BE2C (cell line): ENCODE data around the gene IL1RAPL2.

Experiments
- DNase-seq: peaks from one replicate; pipeline ENCODE4 v3.0.0-alpha.2; 2020
- H3K27me3 ChIP-seq: fragments of 250-450 bp; sonication (Bioruptor Pico); 2 replicates; pipeline ENCODE4 v1.5.1; 2020; ENCODE audit warnings: mild to moderate bottlenecking
- H3K36me3 ChIP-seq: fragments of 250-450 bp; sonication (Bioruptor Pico); 2 replicates; pipeline ENCODE4 v1.5.1; 2020; ENCODE audit warnings: mild to moderate bottlenecking
- H3K4me1 ChIP-seq: fragments of 250-450 bp; sonication (Bioruptor Pico); 2 replicates; pipeline ENCODE4 v1.5.1; 2020
- H3K4me3 ChIP-seq: 2 replicates; pipeline ENCODE4 v1.5.1; 2011; ENCODE audit warnings: low read depth, low read length
- H3K9me3 ChIP-seq: fragments of 250-450 bp; sonication (Bioruptor Pico); 2 replicates; pipeline ENCODE4 v1.5.1; 2020
- CTCF ChIP-seq: IDR thresholded peaks from 2 replicates; pipeline ENCODE4 v1.5.1; 2012; ENCODE audit warnings: mild to moderate bottlenecking, low read depth, low read length

The IL1RAPL2 gene

GRCh38 chrX:105696870-105697269 lies 1130.9 kb downstream of the IL1RAPL2 start:
- no peak for TF ChIP-seq CTCF
- DNase-seq, result no peak
- Histone ChIP-seq H3K36me3 (no peaks in the 10 kb centered on the region), H3K4me1 (no peaks in the 10 kb centered on the region), H3K27me3 (no peaks in the 10 kb centered on the region), H3K9me3 (no peaks in the 10 kb centered on the region), H3K4me3 (no peak overlapping the region)

- Histone ChIP-seq H3K4me3 (no peak overlapping the region), H3K9me3 (no peaks in the 10 kb centered on the region), H3K4me1 (no peaks in the 10 kb centered on the region), H3K36me3 (no peaks in the 10 kb centered on the region), H3K27me3 (no peaks in the 10 kb centered on the region)
- TF ChIP-seq CTCF, result no peak
- DNase-seq, result no peak
Observed at GRCh38 chrX:105697984-105698781, 1132.2 kb downstream of the IL1RAPL2 start.

DNA sequence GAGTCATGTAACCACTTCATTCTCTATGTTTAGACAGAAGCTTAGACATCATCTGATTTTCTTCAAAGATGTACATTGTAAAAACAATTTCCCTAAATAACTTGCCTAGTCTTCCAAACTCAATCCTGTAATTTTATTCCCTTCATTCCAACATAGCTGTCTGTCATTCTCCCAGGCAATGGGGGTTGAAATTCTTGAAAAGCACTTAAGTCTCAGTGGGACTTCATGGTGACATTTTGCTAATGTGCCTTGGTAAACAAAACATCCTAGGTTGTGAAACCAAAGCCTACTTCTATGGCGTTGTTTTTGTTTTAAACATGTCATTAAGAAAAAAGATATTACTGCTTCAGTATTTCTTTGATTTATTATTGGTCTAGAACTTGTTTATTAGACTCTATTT lies 1134.3 kb downstream of the IL1RAPL2 start:
- no peak for TF ChIP-seq CTCF
- no peaks in the 10 kb centered on the region for H3K36me3 ChIP-seq
- no peaks in the 10 kb centered on the region for H3K4me1 ChIP-seq
- no peak overlapping the region for H3K4me3 ChIP-seq
- H3K9me3 ChIP-seq, result no peaks in the 10 kb centered on the region
- H3K27me3 ChIP-seq, result no peaks in the 10 kb centered on the region
- DNase-seq, result no peak

GRCh38 chrX:105701310-105702052 lies 1135.5 kb downstream of the IL1RAPL2 start:
- Histone ChIP-seq H3K27me3 (no peaks in the 10 kb centered on the region), H3K4me1 (no peaks in the 10 kb centered on the region), H3K4me3 (no peak overlapping the region), H3K36me3 (no peaks in the 10 kb centered on the region), H3K9me3 (no peaks in the 10 kb centered on the region)
- TF ChIP-seq CTCF, result no peak
- DNase-seq, result no peak

- Histone ChIP-seq H3K36me3 (no peaks in the 10 kb centered on the region), H3K27me3 (no peaks in the 10 kb centered on the region), H3K9me3 (no peaks in the 10 kb centered on the region), H3K4me3 (no peak overlapping the region), H3K4me1 (no peaks in the 10 kb centered on the region)
- TF ChIP-seq CTCF, result no peak
- DNase-seq, result no peak
Observed at GRCh38 chrX:105703876-105704275, 1137.9 kb downstream of the IL1RAPL2 start.

DNA sequence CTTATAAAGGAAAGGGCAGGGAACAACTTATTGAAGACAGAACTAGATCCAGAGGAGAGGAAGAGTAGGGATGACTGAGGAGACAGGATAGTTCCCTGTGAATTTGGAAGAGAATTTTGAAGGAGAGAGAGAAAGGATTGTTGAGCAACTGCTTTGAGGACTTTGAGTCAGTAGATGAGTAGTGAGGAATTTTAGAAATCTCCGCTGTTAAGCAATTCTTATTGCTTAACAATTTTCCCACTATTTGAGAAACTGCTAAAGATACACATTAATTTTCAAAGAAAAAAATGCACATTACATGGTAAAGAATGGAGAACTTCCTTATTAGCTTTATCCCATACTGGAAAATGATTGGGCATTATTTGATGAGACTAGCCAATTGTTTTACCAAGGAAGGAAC lies 1140.0 kb downstream of the IL1RAPL2 start:
- no peaks in the 10 kb centered on the region for H3K4me1 ChIP-seq

More for the DNA sequence above, 1140.0 kb downstream of the IL1RAPL2 start:
- no peak for TF ChIP-seq CTCF
- no peaks in the 10 kb centered on the region for H3K27me3 ChIP-seq
- H3K9me3 ChIP-seq, result no peaks in the 10 kb centered on the region
- no peak overlapping the region for H3K4me3 ChIP-seq
- no peaks in the 10 kb centered on the region for H3K36me3 ChIP-seq
- DNase-seq, result no peak
